ENCODE data around the gene CYP2J2.
A peak's percentile ranks its signal among the peaks of the same experiment; 100 is the strongest.
"Not testable (repeated sequence)": the region's sequence is repeated elsewhere in the genome, so short reads cannot be mapped to it uniquely, and the experiment has no call there.

Gene CYP2J2

GRCh38 chr1:59926381-59927123 is at the start of gene CYP2J2:
TSS of gene CYP2J2 (minus strand) at chr1:59926773. CDS start at chr1:59926746, 27 bp downstream.
- Histone ChIP-seq H3K9me3 (no peaks in the 10 kb centered on the region), H3K27me3 (ENCODE audit: low read depth) (peaks cover 42% of the 10 kb centered on the region), H3K36me3 (replicated peaks) (no peaks in the 10 kb centered on the region), H3K4me3 (no peak within 1 kb of the TSS), H3K4me1 (no peaks in the 10 kb centered on the region)
- peak in 1 of 2 experiments; percentile 39 for DNase-seq (ENCODE audit: low spot score in 2 of 2)
- in situ Hi-C loops (cut with MboI; ENCODE audit: low sequenced_read_pairs), result no loop called here

- no peak for DNase-seq (ENCODE audit: low spot score in 2 of 2)
- Histone ChIP-seq H3K4me3 (no peak overlapping the region), H3K36me3 (replicated peaks) (no peaks in the 10 kb centered on the region), H3K27me3 (ENCODE audit: low read depth) (peaks cover 25% of the 10 kb centered on the region), H3K9me3 (no peaks in the 10 kb centered on the region), H3K4me1 (no peaks in the 10 kb centered on the region)
- in situ Hi-C loops (cut with MboI; ENCODE audit: low sequenced_read_pairs), result no loop called here
Measured at GRCh38 chr1:59973719-59974118, 47.1 kb upstream of the CYP2J2 start.

- in situ Hi-C loops (cut with MboI; ENCODE audit: low sequenced_read_pairs), result no loop called here
- Histone ChIP-seq H3K27me3 (ENCODE audit: low read depth) (peaks cover 25% of the 10 kb centered on the region), H3K4me3 (no peak overlapping the region), H3K36me3 (replicated peaks) (no peaks in the 10 kb centered on the region), H3K9me3 (no peaks in the 10 kb centered on the region), H3K4me1 (no peaks in the 10 kb centered on the region)
- no peak for DNase-seq (ENCODE audit: low spot score in 2 of 2)
Measured at GRCh38 chr1:59972216-59972927, 45.8 kb upstream of the CYP2J2 start.

- Histone ChIP-seq H3K27me3 (ENCODE audit: low read depth) (peaks cover 23% of the 10 kb centered on the region), H3K4me1 (no peaks in the 10 kb centered on the region), H3K36me3 (replicated peaks) (no peaks in the 10 kb centered on the region), H3K4me3 (no peak overlapping the region), H3K9me3 (no peaks in the 10 kb centered on the region)
- DNase-seq (ENCODE audit: low spot score in 2 of 2), result peak; percentile 44 to 78
- in situ Hi-C loops (cut with MboI; ENCODE audit: low sequenced_read_pairs), result no loop called here
Measured at GRCh38 chr1:59971464-59971911, 44.9 kb upstream of the CYP2J2 start.

GRCh38 chr1:59969542-59970175 is 43.1 kb upstream of the CYP2J2 start:
- H3K4me1 ChIP-seq; DNase-seq (ENCODE audit: low spot score in 2 of 2); in situ Hi-C loops (cut with MboI; ENCODE audit: low sequenced_read_pairs); H3K36me3 ChIP-seq (replicated peaks); H3K9me3 ChIP-seq; H3K4me3 ChIP-seq: not testable (repeated sequence)
- H3K27me3 ChIP-seq (ENCODE audit: low read depth), result peaks cover 11% of the 10 kb centered on the region

- DNase-seq (ENCODE audit: low spot score in 2 of 2); H3K36me3 ChIP-seq (replicated peaks); H3K4me1 ChIP-seq; H3K4me3 ChIP-seq; H3K9me3 ChIP-seq; H3K27me3 ChIP-seq (ENCODE audit: low read depth); in situ Hi-C loops (cut with MboI; ENCODE audit: low sequenced_read_pairs): not testable (repeated sequence)
Measured at GRCh38 chr1:59968746-59969145, 42.2 kb upstream of the CYP2J2 start.

- no peak for DNase-seq (ENCODE audit: low spot score in 2 of 2)
- H3K9me3 ChIP-seq, result no peaks in the 10 kb centered on the region
- no peaks in the 10 kb centered on the region for H3K4me1 ChIP-seq
- H3K4me3 ChIP-seq, result no peak overlapping the region
- in situ Hi-C loops (cut with MboI; ENCODE audit: low sequenced_read_pairs), result no loop called here
- no peaks in the 10 kb centered on the region for H3K36me3 ChIP-seq (replicated peaks)
- H3K27me3 ChIP-seq (ENCODE audit: low read depth), result no peaks in the 10 kb centered on the region; the same call in 1 of the 2 replicates
Measured at GRCh38 chr1:59967780-59968179, 41.2 kb upstream of the CYP2J2 start.

- H3K4me1 ChIP-seq, result no peaks in the 10 kb centered on the region
- no peak for DNase-seq (ENCODE audit: low spot score in 2 of 2)
- in situ Hi-C loops (cut with MboI; ENCODE audit: low sequenced_read_pairs), result no loop called here
- no peak overlapping the region for H3K4me3 ChIP-seq
- H3K27me3 ChIP-seq (ENCODE audit: low read depth), result no peaks in the 10 kb centered on the region; the same call in 1 of the 2 replicates
- H3K36me3 ChIP-seq (replicated peaks), result no peaks in the 10 kb centered on the region
- H3K9me3 ChIP-seq, result no peaks in the 10 kb centered on the region
Measured at GRCh38 chr1:59967141-59967697, 40.6 kb upstream of the CYP2J2 start.

GRCh38 chr1:59952065-59952464 is 25.5 kb upstream of the CYP2J2 start:
- Histone ChIP-seq H3K4me3 (no peak overlapping the region), H3K4me1 (no peaks in the 10 kb centered on the region), H3K36me3 (replicated peaks) (no peaks in the 10 kb centered on the region), H3K9me3 (no peaks in the 10 kb centered on the region), H3K27me3 (ENCODE audit: low read depth) (no peaks in the 10 kb centered on the region; the same call in 1 of the 2 replicates)
- in situ Hi-C loops (cut with MboI; ENCODE audit: low sequenced_read_pairs), result no loop called here
- DNase-seq (ENCODE audit: low spot score in 2 of 2), result no peak

GRCh38 chr1:59949648-59950047 is 23.1 kb upstream of the CYP2J2 start:
- in situ Hi-C loops (cut with MboI; ENCODE audit: low sequenced_read_pairs), result loop anchor here (10.0 kb wide), 1 partner anchor 65 kb away; no protein-coding TSS in a partner anchor
- Histone ChIP-seq H3K4me1 (no peaks in the 10 kb centered on the region), H3K27me3 (ENCODE audit: low read depth) (peaks cover 8% of the 10 kb centered on the region), H3K36me3 (replicated peaks) (no peaks in the 10 kb centered on the region), H3K9me3 (no peaks in the 10 kb centered on the region), H3K4me3 (no peak overlapping the region)
- DNase-seq (ENCODE audit: low spot score in 2 of 2), result no peak

GRCh38 chr1:59948990-59949389 is 22.4 kb upstream of the CYP2J2 start:
- in situ Hi-C loops (cut with MboI; ENCODE audit: low sequenced_read_pairs), result loop anchor here (10.0 kb wide), 1 partner anchor 64 kb away; no protein-coding TSS in a partner anchor

GRCh38 chr1:59947047-59947938 is 20.7 kb upstream of the CYP2J2 start:
- in situ Hi-C loops (cut with MboI; ENCODE audit: low sequenced_read_pairs), result loop anchor here (10.0 kb wide), 1 partner anchor 62 kb away; no protein-coding TSS in a partner anchor

More at GRCh38 chr1:59948990-59949389, 22.4 kb upstream of the CYP2J2 start:
- no peaks in the 10 kb centered on the region for H3K36me3 ChIP-seq (replicated peaks)
- DNase-seq (ENCODE audit: low spot score in 2 of 2), result no peak
- no peak overlapping the region for H3K4me3 ChIP-seq
- no peaks in the 10 kb centered on the region for H3K9me3 ChIP-seq
- H3K4me1 ChIP-seq, result no peaks in the 10 kb centered on the region
- peaks cover 11% of the 10 kb centered on the region for H3K27me3 ChIP-seq (ENCODE audit: low read depth)

GRCh38 chr1:59945790-59946189 is 19.2 kb upstream of the CYP2J2 start:
- in situ Hi-C loops (cut with MboI; ENCODE audit: low sequenced_read_pairs), result loop anchor here (10.0 kb wide), 1 partner anchor 61 kb away; no protein-coding TSS in a partner anchor
- Histone ChIP-seq H3K36me3 (replicated peaks) (no peaks in the 10 kb centered on the region), H3K4me3 (no peak overlapping the region), H3K27me3 (ENCODE audit: low read depth) (peaks cover 16% of the 10 kb centered on the region), H3K4me1 (no peaks in the 10 kb centered on the region), H3K9me3 (no peaks in the 10 kb centered on the region)
- no peak for DNase-seq (ENCODE audit: low spot score in 2 of 2)

More at GRCh38 chr1:59947047-59947938, 20.7 kb upstream of the CYP2J2 start:
- Histone ChIP-seq H3K9me3 (no peaks in the 10 kb centered on the region), H3K36me3 (replicated peaks) (no peaks in the 10 kb centered on the region), H3K4me1 (no peaks in the 10 kb centered on the region), H3K4me3 (no peak overlapping the region), H3K27me3 (ENCODE audit: low read depth) (peaks cover 16% of the 10 kb centered on the region)
- DNase-seq (ENCODE audit: low spot score in 2 of 2), result peak; percentile 59 to 61
